CD4-positive, alpha-beta T cell treated with Interleukin-15 for 1 hour (primary cell): Measurements from ENCODE around the gene M1AP.
"Not testable (repeated sequence)": the region's sequence is repeated elsewhere in the genome, so short reads cannot be mapped to it uniquely, and the experiment has no call there.

Source experiments
- DNase-seq: peaks from one replicate; pipeline ENCODE4 v3.0.0-alpha.2; 2020

The M1AP gene

DNA sequence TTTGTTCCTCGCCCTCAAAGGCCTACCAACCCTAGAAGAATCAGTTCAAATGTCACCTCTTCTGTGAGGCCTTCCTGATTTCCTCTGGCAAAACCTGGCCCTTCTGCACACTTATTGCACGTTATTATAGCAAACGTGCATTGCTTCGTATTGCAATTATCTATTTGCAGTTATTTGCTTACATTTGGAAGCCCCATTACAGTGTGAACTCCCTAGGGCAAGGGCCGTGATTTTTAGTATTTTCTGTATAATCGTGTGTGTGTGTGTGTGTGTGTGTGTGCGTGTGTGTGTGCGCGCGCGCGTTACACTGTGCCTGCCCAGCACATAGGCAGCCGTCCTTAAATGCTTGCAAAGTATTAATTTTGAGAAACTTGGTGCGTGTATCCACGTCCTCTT, 5.5 kb upstream of the M1AP start:
- DNase-seq = no peak

DNA sequence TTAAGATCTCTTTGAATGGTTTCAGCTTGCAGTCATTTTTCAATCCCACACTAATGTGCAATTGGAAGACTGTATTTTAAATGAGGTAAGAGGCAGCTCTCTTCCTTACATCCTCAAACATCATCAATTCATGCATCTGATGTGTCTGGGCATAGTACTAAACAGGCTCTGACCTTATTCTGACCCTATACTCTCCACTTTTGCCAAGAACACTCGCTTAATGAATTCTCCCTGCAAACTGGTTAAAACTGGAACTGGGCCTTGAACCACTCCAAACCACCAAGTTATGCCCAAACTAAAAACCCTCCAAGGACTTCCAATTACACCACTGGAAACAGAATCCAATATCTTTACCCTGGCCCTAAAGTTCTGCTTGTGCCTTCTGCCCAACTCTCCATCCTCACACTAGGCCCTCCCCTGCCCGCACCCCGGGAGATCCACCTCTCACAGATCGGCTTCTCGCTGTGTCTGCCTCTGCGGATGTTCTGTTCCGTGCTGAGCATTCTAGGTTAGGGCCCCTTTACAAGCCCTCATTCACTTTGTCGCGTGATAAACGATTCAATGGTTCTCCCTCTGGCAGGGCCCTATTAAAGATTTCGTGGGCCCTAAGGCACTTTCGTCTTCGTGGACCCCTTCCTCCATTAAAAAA, 1.2 kb downstream of the M1AP start:
- no peak for DNase-seq

DNA sequence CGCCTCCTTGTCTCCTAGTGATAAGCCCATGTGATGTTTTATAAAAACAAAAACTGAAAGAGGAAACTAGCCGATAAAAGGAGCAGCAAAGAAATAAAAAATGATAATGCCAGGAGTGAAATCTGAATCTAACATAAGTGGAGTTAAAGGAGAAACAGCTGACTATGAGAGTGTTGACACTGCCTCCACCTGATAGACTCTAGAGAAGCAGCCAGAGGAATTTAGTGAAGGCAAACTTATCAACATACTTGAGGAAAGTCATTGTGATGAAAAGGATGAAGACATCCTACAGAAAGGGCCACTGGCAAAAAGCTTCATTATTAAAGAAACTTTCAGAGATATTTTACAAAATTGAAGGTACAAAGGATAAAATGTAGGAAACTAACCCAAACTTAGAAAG, 1.9 kb downstream of the M1AP start:
- DNase-seq = no peak

DNA sequence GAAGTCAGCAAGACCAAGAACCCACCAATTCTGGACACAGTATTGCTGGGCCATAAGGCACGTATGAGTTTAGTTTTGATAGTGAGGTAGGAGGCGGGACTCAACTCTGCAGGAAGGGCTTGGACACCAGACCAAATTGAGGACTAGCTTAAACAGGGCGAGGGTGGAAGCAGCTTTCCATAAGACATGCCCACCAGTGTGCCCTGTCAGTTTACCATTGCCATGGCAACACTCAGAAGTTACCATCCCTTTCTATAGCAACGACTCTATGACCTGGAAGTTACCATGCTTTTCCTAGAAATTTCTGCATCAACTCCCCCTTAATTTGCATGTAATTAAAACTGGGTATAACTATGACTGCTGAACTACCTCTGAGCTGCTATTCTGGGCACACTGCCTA, 2.8 kb downstream of the M1AP start:
- DNase-seq = no peak

DNA sequence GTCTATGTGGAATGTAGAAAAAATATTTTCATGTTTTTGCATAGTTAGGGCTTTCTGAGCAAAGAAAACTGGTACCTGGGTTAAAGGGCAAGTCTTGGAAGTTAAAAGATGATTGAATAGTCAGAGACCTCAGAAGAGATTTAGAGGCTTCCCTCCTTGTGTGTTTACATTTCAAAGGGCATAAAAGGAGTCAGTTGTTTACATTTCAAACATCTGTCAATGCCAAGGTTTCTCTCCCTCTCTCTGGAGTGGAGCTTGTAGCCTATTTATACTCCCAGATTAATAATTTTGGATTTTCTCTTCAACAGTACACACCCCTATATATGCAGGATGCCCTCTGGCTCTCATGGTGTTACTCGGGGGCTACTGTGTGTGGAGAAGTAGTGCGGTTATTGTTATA, 8.6 kb downstream of the M1AP start:
- no peak for DNase-seq

DNA sequence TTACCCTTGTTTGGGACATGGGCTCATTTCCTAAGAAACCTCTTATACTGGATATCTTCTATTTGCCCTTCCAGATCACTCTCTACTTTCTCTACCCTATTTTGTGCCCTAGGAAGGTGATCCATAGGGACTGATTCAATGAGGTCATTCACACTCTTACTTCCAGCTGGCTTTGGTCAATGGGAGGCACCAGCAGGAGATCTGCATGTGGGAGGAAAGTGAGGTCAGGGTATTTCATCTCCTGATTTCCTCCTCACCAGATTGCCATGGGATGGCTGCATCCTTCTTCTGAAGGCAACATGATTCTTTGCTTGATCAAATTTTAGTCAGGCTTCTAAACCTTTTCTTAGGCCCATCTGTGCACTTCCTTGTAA, 15.2 kb downstream of the M1AP start:
- DNase-seq = no peak

DNA sequence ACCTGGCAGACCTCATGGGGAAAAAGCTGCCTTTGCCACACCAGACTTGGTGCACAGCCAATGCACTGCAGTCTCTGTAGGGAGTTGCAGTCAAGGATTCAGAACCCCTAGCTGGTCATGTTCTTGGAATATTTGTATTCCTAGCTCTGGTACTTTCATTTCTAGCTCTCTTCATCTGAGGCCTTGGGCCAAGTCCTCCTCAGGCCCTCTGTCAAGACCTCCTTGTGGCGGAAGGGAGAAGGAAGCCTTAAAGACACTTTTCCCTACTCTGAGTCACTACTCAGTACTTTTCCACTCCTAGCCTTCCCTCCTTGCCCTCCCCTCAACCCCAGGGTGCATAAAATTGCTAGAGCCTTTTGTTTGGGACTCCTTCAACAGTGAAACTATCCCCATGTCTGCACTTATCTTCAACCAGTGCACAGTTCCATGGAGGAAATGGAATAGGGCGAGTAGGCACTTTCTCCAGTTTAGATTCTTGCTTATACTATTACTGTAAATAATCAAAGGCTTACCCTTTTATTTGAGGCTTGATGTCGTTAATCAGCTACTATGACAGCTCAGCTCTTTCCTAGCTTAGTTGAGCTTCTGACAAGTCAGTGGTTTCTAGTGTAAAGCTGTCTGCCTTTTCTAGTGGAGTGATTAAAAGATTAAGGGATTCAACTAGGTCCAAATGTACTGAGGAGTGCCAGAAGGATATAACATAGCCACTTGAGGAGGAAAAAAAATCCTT, 15.8 kb downstream of the M1AP start:
- no peak for DNase-seq

DNA sequence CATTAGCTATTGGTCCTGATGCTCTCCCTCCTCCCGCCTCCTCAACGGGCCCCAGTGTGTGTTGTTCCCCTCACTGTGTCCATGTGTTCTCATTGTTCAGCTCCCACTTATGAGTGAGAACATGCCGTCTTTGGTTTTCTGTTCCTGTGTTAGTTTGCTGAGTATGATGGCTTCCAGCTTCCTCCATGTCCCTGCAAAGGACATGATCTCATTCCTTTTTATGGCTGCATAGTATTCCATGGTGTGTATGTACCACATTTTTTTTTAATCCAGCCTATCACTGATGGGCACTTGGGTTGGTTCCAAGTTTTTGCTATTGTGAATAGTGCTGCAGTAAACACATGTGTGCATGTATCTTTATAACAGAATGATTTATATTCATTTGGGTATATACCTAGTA, 17.7 kb downstream of the M1AP start:
- not testable (repeated sequence) for DNase-seq

DNA sequence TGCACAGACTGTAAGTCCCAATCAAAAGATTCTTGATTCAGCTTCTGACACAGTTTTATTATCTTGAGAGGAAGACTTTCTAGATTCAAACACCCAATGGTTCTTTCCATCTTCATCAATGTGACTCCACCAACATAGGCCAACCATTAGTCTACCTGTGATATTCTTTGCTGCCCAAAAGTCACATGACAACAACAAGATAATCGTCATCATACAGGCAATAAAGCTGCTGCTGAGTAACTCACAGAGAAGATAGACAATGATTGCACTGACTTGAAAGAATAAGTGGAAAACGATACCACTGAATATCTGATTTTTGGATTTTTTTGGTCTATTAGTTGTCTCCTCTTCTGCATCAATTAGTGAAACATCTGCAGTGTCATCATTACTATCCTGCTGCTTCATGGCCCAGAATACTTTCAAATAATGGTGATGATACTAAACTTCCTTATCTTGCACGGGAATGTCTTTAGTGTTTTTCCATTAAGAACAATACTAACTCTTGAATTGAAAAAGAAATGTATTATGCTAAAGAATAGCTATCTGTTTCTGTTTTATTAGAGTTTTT, 19.5 kb downstream of the M1AP start:
- DNase-seq = no peak

DNA sequence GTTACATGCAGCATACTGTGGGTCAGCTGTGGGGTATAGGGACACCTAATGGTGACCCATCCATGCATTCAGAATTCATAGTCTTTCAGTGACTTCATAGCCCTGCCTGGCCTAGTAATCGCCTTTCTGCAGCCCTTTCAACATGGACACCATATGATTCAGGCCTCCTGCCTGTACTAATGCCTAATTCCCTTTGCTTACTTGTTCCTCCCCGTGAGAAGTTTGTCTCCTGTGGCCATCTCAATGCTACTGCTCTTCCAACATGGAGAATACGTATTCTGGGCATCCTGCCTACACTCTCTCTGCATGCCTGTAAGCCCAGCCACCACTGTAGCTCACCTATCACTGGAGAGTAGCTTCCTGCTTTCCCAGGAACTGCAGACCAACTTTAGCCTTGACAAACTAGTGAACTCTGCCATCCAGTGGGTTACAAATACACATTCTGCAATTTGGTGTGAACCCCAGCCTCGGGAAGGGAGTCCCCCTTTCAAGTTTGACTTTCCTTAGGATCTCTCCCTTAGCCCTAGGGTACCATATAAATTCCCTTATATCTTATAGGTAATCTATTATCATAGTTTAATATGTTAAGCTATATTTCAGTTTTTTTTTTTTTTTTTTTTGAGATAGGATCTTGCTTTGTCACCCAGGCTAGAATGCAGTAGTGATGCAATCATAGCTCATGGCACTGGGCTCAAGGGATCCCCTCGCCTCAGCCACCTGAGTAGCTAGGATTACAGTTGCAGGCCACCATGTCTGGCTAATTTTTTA, 22.3 kb downstream of the M1AP start:
- DNase-seq = no peak

DNA sequence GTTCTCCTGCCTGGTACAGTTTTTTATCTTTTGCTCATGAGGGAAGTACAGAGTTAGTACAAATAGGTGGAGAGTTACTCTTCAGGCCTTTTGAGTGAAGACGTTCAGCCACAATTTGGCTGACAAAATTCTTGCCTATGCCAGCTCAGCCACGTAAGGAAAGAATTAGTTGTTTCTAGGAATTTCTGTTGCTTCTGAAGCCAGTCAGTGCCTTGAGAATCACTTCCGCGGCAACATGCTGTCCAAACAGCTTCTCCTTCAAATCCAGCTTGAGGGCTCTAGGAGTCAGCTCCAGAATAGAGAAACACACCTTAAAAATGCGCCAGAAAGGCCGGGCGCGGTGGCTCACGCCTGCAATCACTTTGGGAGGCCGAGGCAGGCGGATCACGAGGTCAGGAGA, 27.5 kb downstream of the M1AP start:
- DNase-seq = no peak

DNA sequence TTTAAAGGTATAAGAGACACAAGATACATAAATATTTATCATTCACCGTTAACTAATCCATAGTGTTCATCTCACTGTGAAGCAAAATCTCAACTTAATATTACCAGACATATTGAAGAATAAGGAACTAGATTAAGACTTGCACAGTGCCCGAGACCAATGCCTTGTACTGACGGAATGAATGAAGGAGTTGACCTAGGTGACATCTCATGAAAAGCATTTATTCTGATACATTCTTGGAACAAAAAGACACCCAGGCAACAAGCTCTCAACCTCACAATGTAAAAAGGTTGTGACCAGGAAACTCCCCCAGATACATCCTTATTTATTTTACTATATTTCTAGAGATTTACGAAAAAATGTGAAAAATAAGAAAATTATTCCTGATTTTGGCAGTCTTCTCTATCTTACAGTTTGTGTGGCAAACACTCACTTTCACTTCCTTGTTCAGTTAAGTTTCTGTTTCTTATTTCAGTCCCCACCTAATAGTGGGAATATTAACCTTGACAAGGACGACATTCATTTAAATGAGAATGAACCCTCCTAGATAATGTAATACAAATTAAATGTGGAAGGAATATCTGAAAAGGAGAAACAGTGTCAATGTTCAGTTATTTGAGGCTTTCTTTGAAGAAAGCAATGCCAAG, 28.4 kb downstream of the M1AP start:
- DNase-seq = no peak

DNA sequence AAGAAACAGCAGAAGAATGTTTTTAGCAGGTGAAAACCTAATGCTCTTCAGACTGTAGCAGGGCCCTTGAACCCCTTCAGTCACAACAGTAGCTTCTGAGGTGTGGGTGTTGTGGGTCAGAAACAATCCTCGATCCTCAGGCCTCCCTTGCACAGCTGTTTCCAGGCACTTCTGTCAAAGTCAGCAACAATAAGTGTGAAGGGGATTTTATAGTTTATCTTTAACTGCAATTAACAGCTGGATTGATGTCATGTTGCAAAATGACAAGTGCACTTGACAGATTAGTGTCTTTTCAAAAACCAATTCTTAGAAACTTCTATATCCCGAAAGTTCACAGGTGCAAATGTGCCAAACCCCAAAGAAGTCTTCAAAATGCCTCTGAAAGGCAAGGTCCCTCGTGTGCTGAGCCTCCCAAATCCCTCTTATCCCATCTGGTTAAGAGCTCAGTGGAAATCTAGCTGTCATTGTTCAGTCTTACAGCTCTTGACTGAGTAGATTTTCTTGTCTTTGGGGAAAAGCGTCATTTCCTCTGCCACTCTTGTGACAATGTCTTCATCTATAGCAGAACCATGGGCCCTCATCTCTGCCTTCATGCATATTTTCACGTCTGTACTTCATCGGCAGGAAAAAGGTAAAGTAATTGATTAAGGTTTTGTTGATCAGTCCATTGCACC, 29.6 kb downstream of the M1AP start:
- DNase-seq = no peak

DNA sequence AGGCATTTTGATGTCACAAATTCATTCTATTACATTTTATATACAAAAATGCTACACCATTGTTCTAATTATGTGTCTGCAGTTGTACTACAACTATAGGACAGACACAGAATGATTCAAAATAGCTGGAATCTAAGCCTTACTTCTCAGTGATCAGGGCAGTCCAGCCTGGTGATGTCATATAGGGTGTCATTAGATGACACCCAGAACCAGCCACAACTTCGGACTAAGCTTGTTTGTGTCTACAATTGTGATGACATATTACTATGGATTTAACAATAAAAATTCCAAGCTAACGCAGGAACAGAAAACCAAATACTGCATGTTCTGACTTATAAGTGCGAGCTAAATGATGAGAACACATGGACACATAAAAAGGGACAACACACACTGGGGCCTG, 31.0 kb downstream of the M1AP start:
- DNase-seq = no peak

DNA sequence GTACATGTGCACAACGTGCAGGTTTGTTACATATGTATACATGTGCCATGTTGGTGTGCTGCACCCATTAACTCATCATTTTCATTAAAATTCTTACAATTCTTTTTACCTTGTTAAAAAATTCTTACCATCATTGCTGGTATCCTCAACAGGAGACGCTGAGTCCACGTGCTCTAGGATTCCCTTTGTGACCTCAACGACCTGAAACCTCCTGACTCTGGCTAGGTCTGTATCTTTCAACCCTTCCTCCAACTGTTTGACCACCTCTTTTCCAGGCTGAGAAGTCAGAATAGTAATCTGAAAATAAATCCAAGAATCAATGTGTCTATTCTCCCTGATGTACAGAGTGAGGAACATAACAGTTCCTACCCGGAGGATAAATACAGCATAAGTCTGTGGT, 41.2 kb downstream of the M1AP start:
- no peak for DNase-seq

DNA sequence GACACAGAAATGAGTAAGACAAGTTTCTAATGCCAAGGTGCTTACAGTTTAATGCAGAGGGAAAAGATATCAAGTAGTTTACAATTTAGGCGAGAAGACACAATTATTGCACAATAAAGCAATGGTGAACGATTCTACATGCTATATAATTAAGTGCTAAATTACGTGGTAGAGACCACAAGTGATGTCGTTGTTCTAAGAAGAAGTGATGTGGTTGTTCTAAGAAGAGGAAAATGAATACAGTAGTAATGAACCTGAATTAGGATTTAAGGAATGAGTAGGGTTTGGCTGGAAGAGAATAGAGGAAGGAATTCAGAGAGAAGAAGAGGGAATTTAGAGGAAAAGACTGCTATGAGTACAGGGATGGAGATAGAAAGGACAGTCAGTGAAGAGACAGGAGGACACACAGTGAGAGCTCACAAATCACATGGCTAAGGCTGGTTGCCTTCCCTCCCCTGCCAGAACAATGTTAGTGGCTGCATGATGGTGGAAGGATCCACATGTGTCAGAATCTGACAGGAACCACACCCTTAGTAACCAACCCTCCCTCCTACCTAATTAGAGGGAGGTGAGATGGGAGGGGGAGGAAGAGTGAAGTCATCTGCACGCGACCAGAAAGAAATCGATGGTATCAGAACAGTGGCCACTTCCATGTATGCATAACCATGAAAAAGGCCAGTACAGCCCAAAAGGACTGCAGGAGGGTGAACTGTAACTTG, 44.7 kb downstream of the M1AP start:
- DNase-seq = no peak

DNA sequence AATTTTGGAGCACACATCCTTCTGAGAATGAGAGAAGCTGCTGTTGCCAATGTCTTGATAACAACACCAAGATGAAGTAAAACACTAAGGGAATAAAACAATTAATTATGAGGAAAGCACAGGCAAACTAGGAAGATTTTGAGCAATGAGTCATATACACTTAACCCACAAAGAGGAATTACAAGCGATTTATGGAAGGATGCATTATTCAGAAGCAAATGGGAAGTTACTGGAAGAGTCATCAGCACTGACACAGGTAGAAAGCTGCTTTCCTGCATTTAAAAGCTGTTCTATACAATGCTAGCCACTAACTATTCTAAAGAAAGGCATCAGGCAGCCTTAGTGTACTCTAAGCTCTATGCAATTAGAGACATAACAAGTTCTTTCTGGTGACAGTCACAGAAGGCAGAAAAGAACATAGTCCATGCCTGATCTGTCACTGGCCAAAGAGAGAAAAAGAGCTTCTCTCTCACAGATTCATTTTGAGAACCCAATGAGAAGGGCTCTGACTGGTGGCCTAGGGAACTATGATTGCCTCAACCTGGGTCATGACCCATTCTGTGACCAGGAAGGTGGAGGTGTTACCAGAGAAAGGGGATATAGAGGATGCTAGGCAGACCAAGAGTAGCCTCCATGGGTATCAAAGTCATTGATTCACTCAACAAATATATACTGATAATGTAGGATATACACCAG, 45.4 kb downstream of the M1AP start:
- DNase-seq = no peak

DNA sequence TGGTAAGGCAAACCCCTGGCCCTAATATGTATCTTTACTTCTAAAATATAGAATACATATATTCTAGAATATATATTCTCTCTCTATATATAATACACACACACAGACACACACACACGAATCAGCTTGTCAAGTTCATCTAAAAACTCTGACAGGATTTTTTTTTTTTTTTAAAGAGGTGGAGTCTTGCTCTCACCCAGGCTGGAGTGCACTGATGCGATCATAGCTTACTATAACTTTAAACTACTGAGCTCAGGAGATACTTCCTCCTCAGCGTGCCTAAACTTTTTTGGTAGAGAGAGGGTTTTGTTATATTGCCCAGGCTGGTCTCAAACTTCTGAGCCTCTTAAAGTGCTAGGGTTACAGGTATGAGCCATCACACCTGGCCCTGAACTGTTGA, 48.5 kb downstream of the M1AP start:
- DNase-seq = no peak

DNA sequence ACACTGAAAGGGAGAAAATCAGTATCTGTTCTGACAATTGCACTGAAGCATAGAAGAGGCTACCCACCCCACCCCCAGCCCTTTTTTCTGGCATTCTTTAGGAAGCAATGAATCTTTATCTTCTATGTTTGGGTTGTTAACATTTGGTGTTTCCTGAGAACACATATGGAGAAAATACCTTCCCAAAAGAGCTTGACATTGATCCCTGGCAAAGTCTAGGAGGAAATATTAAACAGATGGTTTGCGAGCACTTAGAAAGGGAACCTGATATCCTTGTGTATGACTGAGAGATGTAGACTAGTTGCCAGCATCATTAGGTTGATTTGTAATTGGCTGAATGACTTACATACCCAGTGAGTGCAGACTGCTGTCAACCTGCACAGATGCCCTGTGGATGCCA, 50.7 kb downstream of the M1AP start:
- no peak for DNase-seq

DNA sequence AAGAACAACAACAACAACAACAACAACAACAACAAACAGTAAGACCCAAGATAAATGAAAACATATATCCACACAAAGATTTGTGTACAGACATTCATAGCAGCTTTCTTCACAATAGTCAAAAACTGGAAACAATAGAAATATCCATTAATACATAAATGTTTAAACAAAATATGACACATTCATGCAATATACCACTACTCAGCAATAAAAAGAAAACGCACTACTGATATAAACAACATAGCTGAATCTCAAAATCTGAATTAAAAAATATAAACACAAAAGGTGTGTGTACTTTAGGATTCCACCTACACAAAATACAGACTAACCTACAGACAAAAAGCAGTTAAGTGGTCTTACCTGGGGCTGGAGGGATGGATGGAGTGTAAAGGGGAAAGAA, 51.5 kb downstream of the M1AP start:
- no peak for DNase-seq
